CD4-positive, alpha-beta T cell treated with Interleukin-2 at 100 ng/mL for 4 hours (primary cell): ENCODE measurements around the gene OR2H1.
"Not testable (repeated sequence)": the region's sequence is repeated elsewhere in the genome, so short reads cannot be mapped to it uniquely, and the experiment has no call there.

ENCODE experiments used
- DNase-seq: peaks from one replicate; pipeline ENCODE4 v3.0.0-alpha.2; 2020; ENCODE audit warnings: low spot score

Gene OR2H1

GRCh38 chr6:29456971-29457370, at the start of gene OR2H1, which contains the start of gene OR11A1:
TSS of gene OR2H1 (plus strand) at chr6:29457155. CDS start at chr6:29461770, 4,615 bp downstream.
TSS of gene OR11A1 (minus strand) at chr6:29457071. CDS start at chr6:29427641, 29,430 bp downstream.
- no peak for DNase-seq

- DNase-seq = no peak
These were observed 42.4 kb upstream of the OR2H1 start, which contains the start of gene OR12D1 for GRCh38 chr6:29414588-29414987. TSS of gene OR12D1 (plus strand) at chr6:29414928.

- DNase-seq = no peak
These were observed 37.4 kb upstream of the OR2H1 start for GRCh38 chr6:29419516-29419915.

- no peak for DNase-seq
These were observed 32.8 kb upstream of the OR2H1 start for GRCh38 chr6:29424168-29424567.

- no peak for DNase-seq
These were observed 32.4 kb upstream of the OR2H1 start for GRCh38 chr6:29424575-29424974.

GRCh38 chr6:29425075-29425474, 31.9 kb upstream of the OR2H1 start:
- DNase-seq = no peak

- DNase-seq = no peak
These were observed 30.3 kb upstream of the OR2H1 start for GRCh38 chr6:29426654-29427053.

- not testable (repeated sequence) for DNase-seq
These were observed 20.2 kb upstream of the OR2H1 start for GRCh38 chr6:29436730-29437129.

GRCh38 chr6:29439006-29439405, 17.9 kb upstream of the OR2H1 start, which contains the start of gene OR10C1:
TSS of gene OR10C1 (plus strand) at chr6:29439306. CDS start at chr6:29440016, 710 bp downstream.
- no peak for DNase-seq

- DNase-seq = no peak
These were observed 14.2 kb upstream of the OR2H1 start for GRCh38 chr6:29442719-29443118.

- not testable (repeated sequence) for DNase-seq
These were observed 12.9 kb upstream of the OR2H1 start for GRCh38 chr6:29444031-29444430.

- DNase-seq = no peak
These were observed 9.3 kb upstream of the OR2H1 start for GRCh38 chr6:29447670-29448069.

GRCh38 chr6:29451471-29452193, 5.3 kb upstream of the OR2H1 start:
- DNase-seq = no peak

GRCh38 chr6:29461021-29461814, 4.3 kb downstream of the OR2H1 start:
- no peak for DNase-seq

GRCh38 chr6:29462022-29462421, 5.1 kb downstream of the OR2H1 start:
- DNase-seq = no peak

GRCh38 chr6:29465279-29465678, 8.3 kb downstream of the OR2H1 start:
- DNase-seq = no peak

- no peak for DNase-seq
These were observed 8.8 kb downstream of the OR2H1 start for GRCh38 chr6:29465801-29466200.

GRCh38 chr6:29466241-29466640, 9.3 kb downstream of the OR2H1 start:
- no peak for DNase-seq

GRCh38 chr6:29474996-29475395, 18.0 kb downstream of the OR2H1 start:
- DNase-seq = no peak

GRCh38 chr6:29477923-29478450, 21.0 kb downstream of the OR2H1 start:
- no peak for DNase-seq

GRCh38 chr6:29478740-29479139, 21.8 kb downstream of the OR2H1 start:
- DNase-seq = no peak

GRCh38 chr6:29479560-29479959, 22.6 kb downstream of the OR2H1 start:
- DNase-seq = no peak

- no peak for DNase-seq
These were observed 26.2 kb downstream of the OR2H1 start for GRCh38 chr6:29483186-29483585.
